Tibial nerve (tissue), 4 donors: ENCODE results near the gene CCDC85C. TPM values are rescaled to one million over a fixed set of nuclear protein-coding genes. Genes with fewer than 3 reads are reported as not detected.

ENCODE experiments used
- DNase-seq, 2 donors: peaks; one replicate each; pipeline ENCODE4 v3.0.0-alpha.2; 2019; ENCODE audit warnings: low spot score in 2 of 2
- H3K27ac ChIP-seq, 4 donors: fragments of 200-600 bp; sonication (generic) in 3 of 4; one replicate each; pipeline ENCODE4 v1.5.1; 2017 to 2019; ENCODE audit warnings: mild to moderate bottlenecking in 1 of 4
- H3K27me3 ChIP-seq, 2 donors: fragments of 200-600 bp; sonication (generic) in 1 of 2; one replicate each; pipeline versions ENCODE4 v1.5.1 to v1.6.0; 2017 to 2019
- H3K36me3 ChIP-seq, 3 donors: fragments of 200-600 bp; sonication (generic); one replicate each; pipeline ENCODE4 v1.5.1; 2018 to 2019
- H3K4me1 ChIP-seq, 4 donors: fragments of 200-600 bp; sonication (generic) in 3 of 4; one replicate each; pipeline ENCODE4 v1.5.1; 2017 to 2019
- H3K4me3 ChIP-seq, 4 donors: fragments of 200-600 bp; sonication (generic) in 3 of 4; one replicate each; pipeline ENCODE4 v1.5.1; 2017 to 2019; ENCODE audit warnings: mild to moderate bottlenecking in 1 of 4, moderate library complexity in 1 of 4
- H3K9me3 ChIP-seq, 4 donors: fragments of 200-600 bp; sonication (generic) in 3 of 4; one replicate each; pipeline ENCODE4 v1.5.1; 2017 to 2019
- EP300 ChIP-seq, 2 donors: sonication (generic); formaldehyde crosslinking; IDR thresholded peaks; one replicate each; pipeline ENCODE4 v1.6.1; 2017; ENCODE audit warnings: antibody characterized with exemption in 2 of 2, mild to moderate bottlenecking in 1 of 2
- POLR2A ChIP-seq, 2 donors: fragments of 450-650 bp; IDR thresholded peaks; one replicate each; pipeline ENCODE4 v1.6.1; 2017; ENCODE audit warnings: antibody characterized with exemption in 2 of 2, mild to moderate bottlenecking in 2 of 2, moderate library complexity in 2 of 2
- WGBS, 2 donors: methylation state at CpG; one replicate each; pipeline ENCODE4 v1.1.5; 2018; 5-methylcytosine and 5-hydroxymethylcytosine counted together
- total RNA-seq, 4 donors: library from RNA; depleted of rRNA; stranded (reverse); fragments of >200 nt; gene quantifications; one replicate each; pipeline ENCODE4 v1.1.0, GENCODE V29; 2016
- TF ChIP-seq, protein P1 (sequence below), 5 experiments: fragments of 200-600 bp in 3 of 5; fragments of 450-650 bp in 2 of 5; sonication (generic) in 3 of 5; IDR thresholded peaks; one replicate each; pipeline ENCODE4 v1.5.1; 2016 to 2019; ENCODE audit warnings: antibody characterized with exemption in 5 of 5, mild to moderate bottlenecking in 3 of 5, moderate library complexity in 2 of 5

Gene CCDC85C
- total RNA-seq, 4 donors from 2014 or later: 0.60 to 4.6 (median 1.8) TPM

DNA sequence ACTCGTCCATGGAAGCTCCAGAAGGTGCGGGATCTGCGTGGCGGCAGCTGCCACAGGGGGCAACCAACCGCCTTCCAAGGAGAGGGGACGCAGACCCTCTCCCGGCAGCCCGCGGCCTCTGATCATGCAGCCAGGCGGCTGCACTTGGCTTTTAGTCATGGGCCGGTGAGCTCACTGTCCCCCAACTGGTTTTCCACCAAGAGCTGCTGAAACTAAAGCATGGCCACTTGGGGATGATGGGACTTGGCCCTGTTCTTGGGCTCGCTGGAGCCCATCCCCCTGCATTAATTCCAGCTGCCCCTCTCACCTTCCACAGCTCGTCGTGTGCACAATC is 39.1 kb downstream of the CCDC85C start:
- Histone ChIP-seq H3K9me3 (no peaks in the 10 kb centered on the region), H3K36me3 (no peaks in the 10 kb centered on the region), H3K4me1 (peaks cover 0 to 64% (median 18%) of the 10 kb centered on the region in 4 donors), H3K4me3 (no peak overlapping the region), H3K27ac (no peak overlapping the region), H3K27me3 (no peaks in the 10 kb centered on the region)
- 42 to 43% methylated on average over 6 to 14 of the region's 14 CpGs for WGBS, 2 donors
- TF ChIP-seq, protein P1, sequence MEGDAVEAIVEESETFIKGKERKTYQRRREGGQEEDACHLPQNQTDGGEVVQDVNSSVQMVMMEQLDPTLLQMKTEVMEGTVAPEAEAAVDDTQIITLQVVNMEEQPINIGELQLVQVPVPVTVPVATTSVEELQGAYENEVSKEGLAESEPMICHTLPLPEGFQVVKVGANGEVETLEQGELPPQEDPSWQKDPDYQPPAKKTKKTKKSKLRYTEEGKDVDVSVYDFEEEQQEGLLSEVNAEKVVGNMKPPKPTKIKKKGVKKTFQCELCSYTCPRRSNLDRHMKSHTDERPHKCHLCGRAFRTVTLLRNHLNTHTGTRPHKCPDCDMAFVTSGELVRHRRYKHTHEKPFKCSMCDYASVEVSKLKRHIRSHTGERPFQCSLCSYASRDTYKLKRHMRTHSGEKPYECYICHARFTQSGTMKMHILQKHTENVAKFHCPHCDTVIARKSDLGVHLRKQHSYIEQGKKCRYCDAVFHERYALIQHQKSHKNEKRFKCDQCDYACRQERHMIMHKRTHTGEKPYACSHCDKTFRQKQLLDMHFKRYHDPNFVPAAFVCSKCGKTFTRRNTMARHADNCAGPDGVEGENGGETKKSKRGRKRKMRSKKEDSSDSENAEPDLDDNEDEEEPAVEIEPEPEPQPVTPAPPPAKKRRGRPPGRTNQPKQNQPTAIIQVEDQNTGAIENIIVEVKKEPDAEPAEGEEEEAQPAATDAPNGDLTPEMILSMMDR (IDR thresholded peaks at IDR 0.05): no peak
- TF ChIP-seq EP300 (IDR thresholded peaks at IDR 0.05) (no peak), POLR2A (IDR thresholded peaks at IDR 0.05) (no peak)
- DNase-seq: no peak

DNA sequence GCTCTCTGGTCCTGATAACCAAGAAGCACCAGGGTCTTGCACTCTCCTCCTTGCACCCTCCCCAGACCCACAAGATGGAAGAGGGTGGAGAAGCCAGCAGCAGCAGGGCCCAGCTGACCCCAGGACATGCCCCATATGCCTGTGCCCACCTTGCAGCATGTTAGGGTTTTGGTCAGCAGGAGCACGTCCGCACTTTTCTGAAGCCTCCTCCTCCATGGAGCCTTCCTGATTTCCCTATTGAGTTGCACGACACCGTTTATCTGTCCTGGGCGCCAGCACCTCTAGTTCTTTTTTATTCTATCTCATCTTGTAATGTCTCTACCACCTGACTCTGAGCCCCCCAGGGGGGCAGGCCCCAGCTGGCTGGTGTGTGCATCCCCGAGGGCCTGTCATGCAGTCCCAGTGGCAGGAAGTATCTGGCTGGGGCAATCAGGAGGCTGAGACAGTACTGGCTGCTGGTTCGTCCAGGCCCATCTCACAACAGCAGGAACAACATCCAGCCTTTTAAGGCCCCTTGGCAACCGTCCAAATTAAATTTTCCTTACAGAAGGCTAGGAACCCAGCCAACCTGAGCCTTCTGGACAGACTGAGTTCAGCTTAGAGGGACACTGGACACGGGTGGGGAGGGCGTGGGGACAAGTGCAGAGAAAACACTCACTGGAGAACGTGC is 39.6 kb downstream of the CCDC85C start:
- Histone ChIP-seq H3K4me1 (peaks cover 0 to 64% (median 18%) of the 10 kb centered on the region in 4 donors), H3K36me3 (no peaks in the 10 kb centered on the region), H3K9me3 (no peaks in the 10 kb centered on the region), H3K27ac (no peak overlapping the region), H3K4me3 (no peak overlapping the region), H3K27me3 (no peaks in the 10 kb centered on the region)
- WGBS, 2 donors: 40 to 50% methylated on average over 10 to 11 of the region's 11 CpGs
- DNase-seq: peak; percentile 40 to 74
- TF ChIP-seq, protein P1 (IDR thresholded peaks at IDR 0.05): no peak
- TF ChIP-seq EP300 (IDR thresholded peaks at IDR 0.05) (no peak), POLR2A (IDR thresholded peaks at IDR 0.05) (no peak)

DNA sequence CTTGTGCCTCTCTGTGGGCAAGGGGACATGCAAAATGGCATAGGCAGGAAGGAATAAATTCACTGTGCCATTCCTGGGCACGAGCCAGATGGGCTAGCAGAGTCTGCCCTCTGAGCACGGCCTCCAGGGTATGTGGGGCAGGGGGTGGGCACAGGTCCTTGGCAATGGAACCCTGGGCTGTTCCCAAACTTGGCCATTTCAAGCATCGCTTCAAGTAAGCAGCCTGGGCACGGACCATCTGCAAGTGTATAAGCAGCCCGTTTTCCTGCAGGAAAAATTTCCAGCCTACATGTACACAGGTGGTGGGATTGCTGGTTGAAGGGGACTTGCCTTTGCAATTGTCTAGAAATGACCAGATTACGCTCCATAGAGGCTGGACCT is 40.3 kb downstream of the CCDC85C start:
- no peak for DNase-seq
- Histone ChIP-seq H3K36me3 (no peaks in the 10 kb centered on the region), H3K27me3 (no peaks in the 10 kb centered on the region), H3K4me1 (peaks cover 0 to 61% (median 15%) of the 10 kb centered on the region in 4 donors), H3K9me3 (no peaks in the 10 kb centered on the region), H3K27ac (no peak overlapping the region), H3K4me3 (no peak overlapping the region)
- 74 to 82% methylated on average over 6 of the region's 6 CpGs for WGBS, 2 donors
- TF ChIP-seq, protein P1 (IDR thresholded peaks at IDR 0.05): no peak
- TF ChIP-seq POLR2A (IDR thresholded peaks at IDR 0.05) (no peak), EP300 (IDR thresholded peaks at IDR 0.05) (no peak)

DNA sequence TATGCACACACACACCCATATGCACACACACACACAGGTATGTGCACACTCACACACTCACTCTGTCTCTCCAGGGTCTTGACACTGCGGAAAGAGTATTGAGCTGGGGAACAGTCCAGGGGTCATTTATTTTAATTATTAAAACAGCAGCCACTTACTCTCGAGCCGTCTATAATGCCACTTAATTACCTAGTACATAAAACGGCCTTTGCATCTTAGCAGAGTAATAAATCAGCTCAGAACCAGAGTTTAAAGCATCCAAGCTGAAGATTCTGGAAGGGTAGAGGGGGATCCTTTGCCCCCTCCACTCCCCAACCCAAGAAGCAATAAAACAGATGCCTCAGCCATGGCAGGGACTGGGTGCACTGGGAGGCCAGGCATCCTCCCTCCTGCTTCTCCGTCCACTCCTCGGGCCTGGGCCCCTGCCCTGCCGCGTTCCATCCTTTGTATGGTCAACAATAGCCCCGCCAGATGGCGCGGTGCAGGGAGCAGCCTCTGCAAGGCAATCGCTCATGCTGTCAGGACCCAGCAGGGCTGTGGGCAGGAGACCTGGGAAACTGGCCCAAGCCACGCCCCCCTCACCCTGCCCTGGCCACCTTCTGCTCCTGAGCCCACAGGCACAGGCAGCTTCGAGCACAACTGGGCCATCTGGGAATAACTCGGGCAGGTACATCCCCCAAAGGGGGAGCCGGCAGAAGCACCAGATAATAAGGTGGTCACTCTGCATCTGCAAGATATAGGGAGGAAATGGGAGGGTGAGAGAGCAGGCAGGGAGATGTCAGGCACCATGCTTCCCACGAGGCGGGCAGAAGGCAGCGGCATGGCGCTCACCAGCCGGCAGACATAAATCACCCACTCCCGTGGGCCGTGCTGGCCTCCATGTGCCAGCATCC is 40.9 kb downstream of the CCDC85C start:
- no peak overlapping the region for H3K4me3 ChIP-seq
- WGBS, 2 donors: 32 to 42% methylated on average over 16 to 23 of the region's 23 CpGs
- no peaks in the 10 kb centered on the region for H3K27me3 ChIP-seq
- TF ChIP-seq EP300 (IDR thresholded peaks at IDR 0.05) (no peak), POLR2A (IDR thresholded peaks at IDR 0.05) (no peak)
- TF ChIP-seq, protein P1 (IDR thresholded peaks at IDR 0.05): peak in 4 of 5 experiments; percentile 17 to 49 (median 28)
- H3K4me1 ChIP-seq: peaks cover 0 to 54% (median 10%) of the 10 kb centered on the region in 4 donors
- H3K9me3 ChIP-seq: peaks cover 0 to 3% (median 0%) of the 10 kb centered on the region in 4 donors
- no peaks in the 10 kb centered on the region for H3K36me3 ChIP-seq
- DNase-seq: peak; percentile 24 to 25
- H3K27ac ChIP-seq: no peak overlapping the region

GRCh38 chr14:99561864-99562263 is 42.1 kb downstream of the CCDC85C start:
- Histone ChIP-seq H3K36me3 (no peaks in the 10 kb centered on the region), H3K4me1 (peaks cover 0 to 54% (median 10%) of the 10 kb centered on the region in 4 donors), H3K27me3 (no peaks in the 10 kb centered on the region), H3K4me3 (no peak overlapping the region), H3K9me3 (peaks cover 0 to 3% (median 0%) of the 10 kb centered on the region in 4 donors), H3K27ac (no peak overlapping the region)
- WGBS, 2 donors: 88 to 91% methylated on average over 10 of the region's 10 CpGs
- TF ChIP-seq EP300 (IDR thresholded peaks at IDR 0.05) (no peak), POLR2A (IDR thresholded peaks at IDR 0.05) (no peak)
- TF ChIP-seq, protein P1 (IDR thresholded peaks at IDR 0.05): no peak
- DNase-seq: no peak
